GM12878 (cell line): ENCODE results near the gene RHOF. TPM values are rescaled to one million over a fixed set of nuclear protein-coding genes. Genes with fewer than 3 reads are reported as not detected.

Experiments used
- ASH2L ChIP-seq: fragments of 300-600, 200-600 bp; sonication (generic); IDR thresholded peaks from 2 replicates; pipeline ENCODE4 v1.6.1; 2017; ENCODE audit warnings: low read depth, mild to moderate bottlenecking, borderline replicate concordance
- BCL11A ChIP-seq: IDR thresholded peaks from 2 replicates; pipeline ENCODE4 v1.6.1; 2011; ENCODE audit warnings: low read depth, low read length
- HDAC6 ChIP-seq: fragments of 200-600 bp; sonication (generic); IDR thresholded peaks from one replicate; pipeline ENCODE4 v1.8.0; 2017; ENCODE audit warnings: antibody characterized with exemption; ENCODE audit not compliant: unreplicated experiment
- MXI1 ChIP-seq: fragments of 150-350 bp; IDR thresholded peaks from 2 replicates; pipeline ENCODE4 v1.6.1; 2011; ENCODE audit warnings: low read depth, mild to moderate bottlenecking, inconsistent platforms, low read length, improper control_type of control experiment
- POLR2AphosphoS2 ChIP-seq: IDR thresholded peaks from 2 replicates; pipeline ENCODE4 v1.6.1; 2011; ENCODE audit warnings: low read depth, mild to moderate bottlenecking, low read length, improper control_type of control experiment, moderate library complexity
- RCOR1 ChIP-seq: conservative IDR thresholded peaks from 2 replicates; pipeline ENCODE4 v1.6.1; 2012; ENCODE audit warnings: low read depth, low read length, improper control_type of control experiment
- ZNF622 ChIP-seq: fragments of 450-650 bp; IDR thresholded peaks from 2 replicates; pipeline ENCODE4 v1.6.1; 2017; ENCODE audit warnings: mild to moderate bottlenecking, inconsistent platforms
- polyA plus RNA-seq, 11 experiments: library from polyadenylated mRNA; depleted of rRNA in 4 of 11; unstranded in 6 of 11; stranded (reverse) in 5 of 11; fragments of >200 nt; fragmentation: Nextera tagmentation in 4 of 11; fragmentation: Illumina TruSeq in 1 of 11; extraction: Ambion mirVana in 4 of 11; extraction: Trizol in 1 of 11; gene quantifications; 1 replicate in 1 of 11; 2 replicates in 10 of 11; pipeline versions ENCODE4 v1.2.1 to v1.2.3, GENCODE V29; 2011 to 2016; ENCODE audit warnings: inconsistent platforms in 2 of 11, missing spikeins in 2 of 11, low read depth in 1 of 11
- total RNA-seq, 4 experiments: library from RNA; depleted of rRNA in 3 of 4; stranded (reverse); fragments of >200 nt in 3 of 4; fragmentation: Illumina TruSeq in 1 of 4; extraction: Trizol in 1 of 4; gene quantifications; 2 replicates each; pipeline versions ENCODE4 v1.2.1 to v1.2.3, GENCODE V29; 2013 to 2021
- TF ChIP-seq, protein P1 (sequence below): fragments of 450-650 bp; formaldehyde crosslinking; IDR thresholded peaks from 2 replicates; pipeline ENCODE4 v1.5.0; 2022; ENCODE audit warnings: mild to moderate bottlenecking, missing genetic modification characterization
- TF ChIP-seq, protein P2 (sequence below): IDR thresholded peaks from 2 replicates; pipeline ENCODE4 v1.6.1; 2011; ENCODE audit warnings: borderline replicate concordance, low read depth, mild to moderate bottlenecking, moderate library complexity, mixed read lengths, low read length; ENCODE audit not compliant: insufficient read depth; ENCODE audit errors: extremely low read length
- TF ChIP-seq, protein P3 (sequence below): fragments of 450-650 bp; IDR thresholded peaks from 2 replicates; pipeline ENCODE4 v1.6.1; 2016; ENCODE audit warnings: mild to moderate bottlenecking, moderate library complexity, borderline replicate concordance

Gene RHOF
- total and polyA plus RNA-seq, 10 of the 15 experiments (the other 5 are each of a cell fraction or from before 2014, with no cell fraction given) = 6.1 to 78.7 (median 39.7) TPM

DNA sequence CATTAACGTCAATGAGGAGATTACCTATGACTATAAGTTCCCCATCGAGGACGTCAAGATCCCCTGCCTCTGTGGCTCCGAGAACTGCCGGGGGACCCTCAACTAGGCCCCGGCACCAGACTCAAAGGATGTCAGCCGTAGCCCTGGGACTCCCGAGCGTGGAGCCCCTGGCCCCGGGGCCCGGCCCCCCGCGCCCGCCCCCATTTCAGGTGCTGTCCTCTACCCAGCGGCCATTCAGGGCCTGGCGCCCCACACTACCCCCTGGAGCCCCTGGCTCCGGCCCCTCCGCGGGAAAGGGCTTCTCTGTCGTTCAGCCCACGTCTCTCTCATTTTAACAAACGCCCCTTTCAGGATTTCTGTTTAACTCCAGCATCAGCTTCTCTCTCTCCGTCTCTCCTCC is 36.6 kb upstream of the RHOF start (continued):
- TF ChIP-seq, protein P1, sequence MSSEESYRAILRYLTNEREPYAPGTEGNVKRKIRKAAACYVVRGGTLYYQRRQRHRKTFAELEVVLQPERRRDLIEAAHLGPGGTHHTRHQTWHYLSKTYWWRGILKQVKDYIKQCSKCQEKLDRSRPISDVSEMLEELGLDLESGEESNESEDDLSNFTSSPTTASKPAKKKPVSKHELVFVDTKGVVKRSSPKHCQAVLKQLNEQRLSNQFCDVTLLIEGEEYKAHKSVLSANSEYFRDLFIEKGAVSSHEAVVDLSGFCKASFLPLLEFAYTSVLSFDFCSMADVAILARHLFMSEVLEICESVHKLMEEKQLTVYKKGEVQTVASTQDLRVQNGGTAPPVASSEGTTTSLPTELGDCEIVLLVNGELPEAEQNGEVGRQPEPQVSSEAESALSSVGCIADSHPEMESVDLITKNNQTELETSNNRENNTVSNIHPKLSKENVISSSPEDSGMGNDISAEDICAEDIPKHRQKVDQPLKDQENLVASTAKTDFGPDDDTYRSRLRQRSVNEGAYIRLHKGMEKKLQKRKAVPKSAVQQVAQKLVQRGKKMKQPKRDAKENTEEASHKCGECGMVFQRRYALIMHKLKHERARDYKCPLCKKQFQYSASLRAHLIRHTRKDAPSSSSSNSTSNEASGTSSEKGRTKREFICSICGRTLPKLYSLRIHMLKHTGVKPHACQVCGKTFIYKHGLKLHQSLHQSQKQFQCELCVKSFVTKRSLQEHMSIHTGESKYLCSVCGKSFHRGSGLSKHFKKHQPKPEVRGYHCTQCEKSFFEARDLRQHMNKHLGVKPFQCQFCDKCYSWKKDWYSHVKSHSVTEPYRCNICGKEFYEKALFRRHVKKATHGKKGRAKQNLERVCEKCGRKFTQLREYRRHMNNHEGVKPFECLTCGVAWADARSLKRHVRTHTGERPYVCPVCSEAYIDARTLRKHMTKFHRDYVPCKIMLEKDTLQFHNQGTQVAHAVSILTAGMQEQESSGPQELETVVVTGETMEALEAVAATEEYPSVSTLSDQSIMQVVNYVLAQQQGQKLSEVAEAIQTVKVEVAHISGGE (CRISPR knock-in tag) = no peak
- no peak for TF ChIP-seq ASH2L
- TF ChIP-seq ZNF622 = no peak
- TF ChIP-seq, protein P2, sequence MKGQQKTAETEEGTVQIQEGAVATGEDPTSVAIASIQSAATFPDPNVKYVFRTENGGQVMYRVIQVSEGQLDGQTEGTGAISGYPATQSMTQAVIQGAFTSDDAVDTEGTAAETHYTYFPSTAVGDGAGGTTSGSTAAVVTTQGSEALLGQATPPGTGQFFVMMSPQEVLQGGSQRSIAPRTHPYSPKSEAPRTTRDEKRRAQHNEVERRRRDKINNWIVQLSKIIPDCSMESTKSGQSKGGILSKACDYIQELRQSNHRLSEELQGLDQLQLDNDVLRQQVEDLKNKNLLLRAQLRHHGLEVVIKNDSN = no peak
- TF ChIP-seq HDAC6 = no peak
- no peak for TF ChIP-seq POLR2AphosphoS2
- no peak for TF ChIP-seq RCOR1
- TF ChIP-seq, protein P3, sequence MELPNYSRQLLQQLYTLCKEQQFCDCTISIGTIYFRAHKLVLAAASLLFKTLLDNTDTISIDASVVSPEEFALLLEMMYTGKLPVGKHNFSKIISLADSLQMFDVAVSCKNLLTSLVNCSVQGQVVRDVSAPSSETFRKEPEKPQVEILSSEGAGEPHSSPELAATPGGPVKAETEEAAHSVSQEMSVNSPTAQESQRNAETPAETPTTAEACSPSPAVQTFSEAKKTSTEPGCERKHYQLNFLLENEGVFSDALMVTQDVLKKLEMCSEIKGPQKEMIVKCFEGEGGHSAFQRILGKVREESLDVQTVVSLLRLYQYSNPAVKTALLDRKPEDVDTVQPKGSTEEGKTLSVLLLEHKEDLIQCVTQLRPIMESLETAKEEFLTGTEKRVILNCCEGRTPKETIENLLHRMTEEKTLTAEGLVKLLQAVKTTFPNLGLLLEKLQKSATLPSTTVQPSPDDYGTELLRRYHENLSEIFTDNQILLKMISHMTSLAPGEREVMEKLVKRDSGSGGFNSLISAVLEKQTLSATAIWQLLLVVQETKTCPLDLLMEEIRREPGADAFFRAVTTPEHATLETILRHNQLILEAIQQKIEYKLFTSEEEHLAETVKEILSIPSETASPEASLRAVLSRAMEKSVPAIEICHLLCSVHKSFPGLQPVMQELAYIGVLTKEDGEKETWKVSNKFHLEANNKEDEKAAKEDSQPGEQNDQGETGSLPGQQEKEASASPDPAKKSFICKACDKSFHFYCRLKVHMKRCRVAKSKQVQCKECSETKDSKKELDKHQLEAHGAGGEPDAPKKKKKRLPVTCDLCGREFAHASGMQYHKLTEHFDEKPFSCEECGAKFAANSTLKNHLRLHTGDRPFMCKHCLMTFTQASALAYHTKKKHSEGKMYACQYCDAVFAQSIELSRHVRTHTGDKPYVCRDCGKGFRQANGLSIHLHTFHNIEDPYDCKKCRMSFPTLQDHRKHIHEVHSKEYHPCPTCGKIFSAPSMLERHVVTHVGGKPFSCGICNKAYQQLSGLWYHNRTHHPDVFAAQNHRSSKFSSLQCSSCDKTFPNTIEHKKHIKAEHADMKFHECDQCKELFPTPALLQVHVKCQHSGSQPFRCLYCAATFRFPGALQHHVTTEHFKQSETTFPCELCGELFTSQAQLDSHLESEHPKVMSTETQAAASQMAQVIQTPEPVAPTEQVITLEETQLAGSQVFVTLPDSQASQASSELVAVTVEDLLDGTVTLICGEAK = no peak
- TF ChIP-seq MXI1 = no peak
- no peak for TF ChIP-seq BCL11A
